Measurements from ENCODE around the gene ITPRIPL2.

The ITPRIPL2 gene

DNA sequence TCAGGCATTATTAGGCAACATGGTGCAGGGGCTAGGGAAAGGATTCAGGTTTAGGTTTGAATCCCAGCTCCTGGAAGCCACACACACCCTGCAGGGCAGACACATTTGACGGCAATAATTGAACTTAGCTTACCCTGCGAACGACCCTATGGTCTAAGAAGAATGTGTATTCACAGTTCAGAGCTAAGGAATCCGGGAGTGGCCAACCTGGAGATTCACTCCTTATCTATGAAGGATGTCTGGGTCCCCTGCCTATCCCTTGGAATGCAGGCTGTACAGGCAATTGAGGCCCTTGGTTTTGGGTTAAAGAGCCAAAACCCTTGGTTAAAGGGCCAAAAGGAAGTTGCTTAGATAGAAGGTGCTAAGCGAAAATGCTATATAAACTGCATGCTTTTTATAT, 51.3 kb downstream of the ITPRIPL2 start:
- H3K27me3 ChIP-seq (ENCODE audit: low read depth, low read length) = no peaks in the 10 kb centered on the region
- no peaks in the 10 kb centered on the region for H3K4me1 ChIP-seq (ENCODE audit: low read length)
- no peaks in the 10 kb centered on the region for H3K9me3 ChIP-seq (ENCODE audit: insufficient read depth, low read length)
- H3K79me2 ChIP-seq (ENCODE audit: low read length) = no peaks in the 10 kb centered on the region
- H3K4me3 ChIP-seq (ENCODE audit: low read length) = no peak overlapping the region
- no peak overlapping the region for H2AFZ ChIP-seq (ENCODE audit: low read depth, low read length)
- H3K27ac ChIP-seq (ENCODE audit: low read length) = no peak overlapping the region
- TF ChIP-seq EZH2phosphoT487 (IDR thresholded peaks at IDR 0.05; ENCODE audit: low read depth) (no peak), CTCF (IDR thresholded peaks at IDR 0.05; ENCODE audit: low read depth, low read length) (no peak)
- no peaks in the 10 kb centered on the region for H4K20me1 ChIP-seq (ENCODE audit: insufficient read depth, low read length)
- H3K4me2 ChIP-seq (ENCODE audit: low read length) = no peak overlapping the region
- no peak overlapping the region for H3K9ac ChIP-seq (ENCODE audit: low read length)
- no peaks in the 10 kb centered on the region for H3K36me3 ChIP-seq (replicated peaks; ENCODE audit: low read depth, low read length)

GRCh38 chr16:19166500-19166899, 52.7 kb downstream of the ITPRIPL2 start:
- Histone ChIP-seq H3K4me1 (ENCODE audit: low read length) (no peaks in the 10 kb centered on the region), H3K36me3 (replicated peaks; ENCODE audit: low read depth, low read length) (no peaks in the 10 kb centered on the region), H3K9me3 (ENCODE audit: insufficient read depth, low read length) (no peaks in the 10 kb centered on the region), H2AFZ (ENCODE audit: low read depth, low read length) (no peak overlapping the region), H4K20me1 (ENCODE audit: insufficient read depth, low read length) (no peaks in the 10 kb centered on the region), H3K4me3 (ENCODE audit: low read length) (no peak overlapping the region), H3K79me2 (ENCODE audit: low read length) (no peaks in the 10 kb centered on the region), H3K9ac (ENCODE audit: low read length) (no peak overlapping the region), H3K27me3 (ENCODE audit: low read depth, low read length) (peaks cover 4% of the 10 kb centered on the region; the same call in 1 of the 2 replicates), H3K27ac (ENCODE audit: low read length) (no peak overlapping the region), H3K4me2 (ENCODE audit: low read length) (no peak overlapping the region)
- TF ChIP-seq CTCF (IDR thresholded peaks at IDR 0.05; ENCODE audit: low read depth, low read length) (peak; percentile 14; the same call in 1 of the 2 replicates), EZH2phosphoT487 (IDR thresholded peaks at IDR 0.05; ENCODE audit: low read depth) (no peak)

GRCh38 chr16:19167710-19168370, 54.1 kb downstream of the ITPRIPL2 start, which contains the start of gene SYT17:
Gene SYT17, plus strand, starts transcription at chr16:19168240. Its CDS starts 407 bp downstream, at chr16:19168647.
- TF ChIP-seq CTCF (IDR thresholded peaks at IDR 0.05; ENCODE audit: low read depth, low read length) (peak; percentile 52), EZH2phosphoT487 (IDR thresholded peaks at IDR 0.05; ENCODE audit: low read depth) (no peak)
- peaks cover 4% of the 10 kb centered on the region; the same call in 1 of the 2 replicates for H3K27me3 ChIP-seq (ENCODE audit: low read depth, low read length)
- peak within 1 kb of the TSS; percentile 64 for H3K4me2 ChIP-seq (ENCODE audit: low read length)
- no peak within 1 kb of the TSS for H2AFZ ChIP-seq (ENCODE audit: low read depth, low read length)
- peak within 1 kb of the TSS; percentile 26; the same call in 1 of the 2 replicates for H3K9ac ChIP-seq (ENCODE audit: low read length)
- no peaks in the 10 kb centered on the region for H4K20me1 ChIP-seq (ENCODE audit: insufficient read depth, low read length)
- peak within 1 kb of the TSS; percentile 69 for H3K4me3 ChIP-seq (ENCODE audit: low read length)
- no peaks in the 10 kb centered on the region for H3K4me1 ChIP-seq (ENCODE audit: low read length)
- no peaks in the 10 kb centered on the region for H3K79me2 ChIP-seq (ENCODE audit: low read length)
- no peaks in the 10 kb centered on the region for H3K9me3 ChIP-seq (ENCODE audit: insufficient read depth, low read length)
- H3K36me3 ChIP-seq (replicated peaks; ENCODE audit: low read depth, low read length) = no peaks in the 10 kb centered on the region
- H3K27ac ChIP-seq (ENCODE audit: low read length) = no peak within 1 kb of the TSS

- no peak overlapping the region for H3K27ac ChIP-seq (ENCODE audit: low read length)
- no peak overlapping the region for H3K4me3 ChIP-seq (ENCODE audit: low read length)
- H3K27me3 ChIP-seq (ENCODE audit: low read depth, low read length) = peaks cover 4% of the 10 kb centered on the region; the same call in 1 of the 2 replicates
Measured at GRCh38 chr16:19168371-19169081, 54.8 kb downstream of the ITPRIPL2 start.

More at GRCh38 chr16:19168371-19169081, 54.8 kb downstream of the ITPRIPL2 start:
- Histone ChIP-seq H3K9ac (ENCODE audit: low read length) (no peak overlapping the region), H2AFZ (ENCODE audit: low read depth, low read length) (no peak overlapping the region), H3K79me2 (ENCODE audit: low read length) (no peaks in the 10 kb centered on the region), H4K20me1 (ENCODE audit: insufficient read depth, low read length) (no peaks in the 10 kb centered on the region), H3K36me3 (replicated peaks; ENCODE audit: low read depth, low read length) (no peaks in the 10 kb centered on the region), H3K4me2 (ENCODE audit: low read length) (no peak overlapping the region), H3K4me1 (ENCODE audit: low read length) (peaks cover 3% of the 10 kb centered on the region; the same call in 1 of the 2 replicates), H3K9me3 (ENCODE audit: insufficient read depth, low read length) (no peaks in the 10 kb centered on the region)
- TF ChIP-seq CTCF (IDR thresholded peaks at IDR 0.05; ENCODE audit: low read depth, low read length) (no peak), EZH2phosphoT487 (IDR thresholded peaks at IDR 0.05; ENCODE audit: low read depth) (no peak)
